NCI-H146 (cell line): ENCODE data around the gene GPR135.

Source experiments
- DNase-seq: peaks from one replicate; lab custom pipeline; 2025; lab: John Stamatoyannopoulos, UW

Gene GPR135

GRCh38 chr14:59422069-59422881 is 42.9 kb downstream of the GPR135 start:
- no peak for DNase-seq

- no peak for DNase-seq
These were observed 45.9 kb downstream of the GPR135 start for GRCh38 chr14:59419303-59419702.

GRCh38 chr14:59417311-59417710 is 47.9 kb downstream of the GPR135 start:
- no peak for DNase-seq

GRCh38 chr14:59415836-59416602 is 49.2 kb downstream of the GPR135 start:
- DNase-seq = no peak
